Activated T-helper 1 cell treated with anti-CD3 and anti-CD28 coated beads, Interleukin-12 subunit alpha, Interleukin-12 subunit beta, Interleukin-2, Interleukin-4 antibody, amounts not matched to agents 30 ng/mL and 10 ng/mL and 1 ng/mL, durations not matched to agents 14 hours and 24 hours and 36 hours (primary cell): ENCODE results near the gene IL3. TPM values are rescaled to one million over a fixed set of nuclear protein-coding genes. Genes with fewer than 3 reads are reported as not detected.

Experiments
- DNase-seq: peaks from one replicate; pipeline ENCODE4 v3.0.0; 2021; ENCODE audit warnings: low spot score
- H3K27ac Mint-ChIP-seq: one replicate; pipeline ENCODE4 v1.8.0; 2021; ENCODE audit warnings: mild to moderate bottlenecking, mixed read lengths
- H3K27me3 Mint-ChIP-seq: one replicate; pipeline ENCODE4 v1.8.0; 2022; ENCODE audit warnings: mild to moderate bottlenecking, moderate library complexity, mixed read lengths; ENCODE audit not compliant: insufficient read depth
- H3K36me3 Mint-ChIP-seq: one replicate; pipeline ENCODE4 v1.8.0; 2021; ENCODE audit warnings: low read depth, mixed read lengths
- H3K4me1 Mint-ChIP-seq: one replicate; pipeline ENCODE4 v1.8.0; 2021; ENCODE audit warnings: low read depth, mixed read lengths
- H3K4me3 Mint-ChIP-seq: one replicate; pipeline ENCODE4 v1.8.0; 2021; ENCODE audit warnings: mild to moderate bottlenecking, moderate library complexity, mixed read lengths
- H3K9me3 Mint-ChIP-seq: one replicate; pipeline ENCODE4 v1.8.0; 2021; ENCODE audit warnings: mixed read lengths
- intact Hi-C: fragments of 100-400 bp; cut with micrococcal nuclease; formaldehyde crosslinking; loops from one replicate; pipeline ENCODE4 v1.15.1; 2024
- total RNA-seq: library from RNA; stranded (reverse); gene quantifications from 2 replicates; pipeline ENCODE4 v1.2.3, GENCODE V29; 2022

The IL3 gene
- total RNA-seq, 1 donor from 2014 or later, result 98.5 TPM

DNA sequence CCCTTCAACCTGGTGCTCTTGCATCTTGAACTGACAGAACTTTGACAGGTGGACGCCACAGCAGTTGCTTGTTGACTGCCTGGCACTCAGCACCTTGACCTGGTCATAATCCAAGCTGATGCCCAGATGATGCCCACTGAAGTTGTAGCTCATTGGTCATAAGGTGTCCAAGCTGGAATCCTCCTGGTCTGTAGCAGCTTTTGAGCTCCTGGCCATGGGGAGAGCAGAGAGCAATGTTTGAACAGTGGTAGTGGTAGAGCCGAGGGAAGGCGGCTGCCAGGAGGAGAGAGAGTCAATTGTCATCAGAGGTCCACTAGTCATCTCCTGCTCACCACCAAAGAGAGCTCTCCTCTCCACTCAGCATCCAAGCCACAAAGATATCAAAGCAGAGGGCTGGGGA is 36.4 kb downstream of the IL3 start:
- Mint-ChIP-seq H3K4me1 (peaks cover 78% of the 10 kb centered on the region), H3K4me3 (no peak overlapping the region), H3K27me3 (no peaks in the 10 kb centered on the region), H3K9me3 (no peaks in the 10 kb centered on the region), H3K27ac (peak overlapping the region; percentile 90), H3K36me3 (peaks cover 21% of the 10 kb centered on the region)
- DNase-seq, result no peak
- intact Hi-C loops, result loop anchor here (5.0 to 10.0 kb wide), 3 partner anchors 395 to 712 kb away; partner anchors contain the start of gene IRF1

DNA sequence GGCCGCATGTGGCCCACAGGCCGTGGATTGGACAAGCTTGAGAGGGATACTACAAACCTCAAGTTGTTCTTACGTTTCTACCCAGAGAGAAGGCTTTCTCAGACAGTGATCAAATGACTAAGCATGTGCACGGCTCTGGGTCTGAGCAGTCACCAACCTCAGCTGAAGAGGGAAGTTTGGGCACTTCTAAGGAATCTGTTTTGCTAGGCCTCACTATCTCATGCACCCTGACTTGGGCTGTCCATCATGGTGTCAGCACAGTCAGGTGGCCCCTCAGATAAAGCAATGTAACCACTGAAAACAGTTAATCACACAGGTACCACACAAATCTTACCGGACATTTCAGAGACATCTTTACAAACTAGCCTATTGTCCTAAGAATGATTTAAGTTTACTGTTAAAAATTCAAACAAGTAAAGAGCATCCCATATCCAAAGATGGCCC is 37.7 kb downstream of the IL3 start:
- H3K9me3 Mint-ChIP-seq, result no peaks in the 10 kb centered on the region
- no peaks in the 10 kb centered on the region for H3K27me3 Mint-ChIP-seq
- DNase-seq, result no peak
- intact Hi-C loops, result loop anchor here (2.0 to 10.0 kb wide), 4 partner anchors 301 to 713 kb away; partner anchors contain the start of genes FNIP1 and IRF1
- peak overlapping the region; percentile 13 for H3K4me3 Mint-ChIP-seq
- H3K27ac Mint-ChIP-seq, result peak overlapping the region; percentile 100
- H3K4me1 Mint-ChIP-seq, result peaks cover 88% of the 10 kb centered on the region
- peaks cover 24% of the 10 kb centered on the region for H3K36me3 Mint-ChIP-seq

DNA sequence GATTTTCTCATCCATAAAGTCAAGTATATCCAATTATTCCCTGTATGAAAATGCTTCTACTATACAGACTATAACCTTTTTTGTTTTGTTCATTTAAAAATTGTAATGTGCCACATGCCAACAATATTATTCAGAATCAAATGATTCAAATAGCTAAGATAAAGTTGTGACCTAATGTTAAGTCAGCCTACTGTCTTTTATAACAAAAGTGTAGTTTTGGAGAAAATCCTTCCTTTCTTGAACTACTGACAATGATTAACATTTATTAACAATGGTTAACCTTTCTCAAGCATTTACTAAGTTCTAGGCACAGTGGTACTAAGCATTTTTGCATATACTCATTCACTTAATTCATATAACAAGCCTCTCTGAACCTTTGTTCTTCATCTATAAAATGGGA is 38.2 kb downstream of the IL3 start:
- Mint-ChIP-seq H3K27ac (peak overlapping the region; percentile 100), H3K4me1 (peaks cover 91% of the 10 kb centered on the region), H3K9me3 (no peaks in the 10 kb centered on the region), H3K27me3 (no peaks in the 10 kb centered on the region), H3K4me3 (peak overlapping the region; percentile 76), H3K36me3 (peaks cover 24% of the 10 kb centered on the region)
- no peak for DNase-seq
- intact Hi-C loops, result loop anchor here (1.0 to 10.0 kb wide), 14 partner anchors 13 to 714 kb away; partner anchors contain the start of genes FNIP1, IRF1 and RAPGEF6

DNA sequence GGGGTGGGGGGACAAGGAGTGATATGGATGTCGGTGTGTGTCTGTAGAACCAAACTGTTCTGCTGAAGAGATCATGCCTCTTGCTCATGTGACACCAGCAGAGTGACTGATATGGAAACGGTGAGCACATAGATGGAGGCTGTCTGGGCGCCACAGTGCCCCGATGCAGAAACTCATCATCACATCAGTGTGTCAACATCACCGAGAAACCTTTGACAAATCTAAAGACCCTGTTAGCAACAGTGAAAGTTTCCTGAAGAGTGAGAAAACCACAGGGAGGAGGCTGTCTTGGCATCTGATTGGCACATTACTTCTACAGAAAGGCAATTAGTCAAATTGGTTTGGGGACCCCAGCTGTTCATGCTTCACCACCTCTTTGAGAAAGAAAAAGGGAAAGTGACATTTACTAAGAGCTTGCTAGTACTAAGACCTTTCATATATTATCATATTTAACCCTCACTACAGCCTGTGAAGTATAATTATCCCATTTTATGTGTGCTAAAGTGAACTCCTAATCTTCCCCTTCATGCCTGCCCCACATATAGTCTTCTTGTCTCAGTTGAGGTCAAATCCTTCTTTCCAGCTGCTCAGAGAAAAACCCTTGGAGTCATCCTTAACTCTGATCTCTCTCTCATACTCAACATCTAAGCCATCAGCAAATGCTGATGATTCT is 38.8 kb downstream of the IL3 start:
- Mint-ChIP-seq H3K4me3 (peak overlapping the region; percentile 76), H3K36me3 (peaks cover 24% of the 10 kb centered on the region), H3K27ac (peak overlapping the region; percentile 100), H3K4me1 (peaks cover 91% of the 10 kb centered on the region), H3K27me3 (no peaks in the 10 kb centered on the region), H3K9me3 (no peaks in the 10 kb centered on the region)
- intact Hi-C loops, result loop anchor here (1.0 to 10.0 kb wide), 14 partner anchors 12 to 714 kb away; partner anchors contain the start of genes FNIP1, IRF1 and RAPGEF6
- peak; percentile 57 for DNase-seq

DNA sequence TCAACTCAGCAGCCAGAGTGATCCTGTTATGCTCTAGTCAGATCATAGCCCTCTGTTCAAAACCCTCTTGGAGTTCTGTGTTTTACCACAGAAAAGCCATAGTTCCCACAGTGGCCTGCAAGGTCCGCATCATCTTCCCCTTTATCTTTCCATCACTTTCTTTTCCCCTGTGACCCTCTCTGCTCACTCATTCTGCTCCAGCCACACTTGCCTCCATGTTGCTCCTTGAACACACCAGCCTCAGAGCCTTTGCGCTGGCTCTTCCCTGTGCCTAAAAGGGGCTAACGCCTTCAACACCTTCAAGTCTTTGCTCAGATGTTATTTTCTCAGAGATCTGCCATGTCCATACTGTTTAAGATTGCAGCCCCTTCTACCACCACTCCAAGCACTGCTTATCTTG is 39.5 kb downstream of the IL3 start:
- peak overlapping the region; percentile 76 for H3K4me3 Mint-ChIP-seq
- no peak for DNase-seq
- H3K27me3 Mint-ChIP-seq, result no peaks in the 10 kb centered on the region
- H3K4me1 Mint-ChIP-seq, result peaks cover 94% of the 10 kb centered on the region
- intact Hi-C loops, result loop anchor here (1.0 to 10.0 kb wide), 18 partner anchors 11 to 813 kb away; partner anchors contain the start of genes FNIP1, IRF1, RAPGEF6 and SLC22A4
- peaks cover 29% of the 10 kb centered on the region for H3K36me3 Mint-ChIP-seq
- no peaks in the 10 kb centered on the region for H3K9me3 Mint-ChIP-seq
- H3K27ac Mint-ChIP-seq, result peak overlapping the region; percentile 100

DNA sequence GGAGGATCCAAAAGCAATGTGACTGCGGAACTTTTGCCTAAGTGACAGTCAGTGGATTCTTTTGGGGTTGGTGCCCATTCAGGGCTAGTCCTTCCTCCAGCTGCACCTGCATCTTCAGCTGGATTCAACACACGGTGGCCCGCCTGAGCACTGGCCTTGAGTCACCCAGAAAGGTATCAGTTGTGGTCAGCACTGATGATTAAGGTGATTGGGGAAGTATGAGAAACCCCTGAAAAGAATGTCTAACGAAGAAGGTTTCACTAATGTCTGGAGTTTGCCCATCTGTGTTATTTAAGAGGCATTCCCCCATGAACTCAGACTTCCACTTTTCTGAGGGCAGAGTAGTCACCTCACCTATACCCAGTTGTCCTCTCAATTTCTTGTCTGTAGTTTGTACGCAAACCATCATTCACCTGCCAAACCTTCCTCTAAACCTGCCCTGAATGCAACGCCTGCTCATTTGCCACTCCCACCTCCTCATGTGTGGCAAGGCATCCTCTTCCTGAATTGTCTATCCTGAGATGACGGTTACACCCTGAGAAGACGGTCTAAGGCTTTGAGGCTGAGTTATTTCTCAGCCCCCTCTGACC is 40.3 kb downstream of the IL3 start:
- intact Hi-C loops, result loop anchor here (5.0 to 10.0 kb wide), 4 partner anchors 194 to 813 kb away; partner anchors contain the start of gene SLC22A4

DNA sequence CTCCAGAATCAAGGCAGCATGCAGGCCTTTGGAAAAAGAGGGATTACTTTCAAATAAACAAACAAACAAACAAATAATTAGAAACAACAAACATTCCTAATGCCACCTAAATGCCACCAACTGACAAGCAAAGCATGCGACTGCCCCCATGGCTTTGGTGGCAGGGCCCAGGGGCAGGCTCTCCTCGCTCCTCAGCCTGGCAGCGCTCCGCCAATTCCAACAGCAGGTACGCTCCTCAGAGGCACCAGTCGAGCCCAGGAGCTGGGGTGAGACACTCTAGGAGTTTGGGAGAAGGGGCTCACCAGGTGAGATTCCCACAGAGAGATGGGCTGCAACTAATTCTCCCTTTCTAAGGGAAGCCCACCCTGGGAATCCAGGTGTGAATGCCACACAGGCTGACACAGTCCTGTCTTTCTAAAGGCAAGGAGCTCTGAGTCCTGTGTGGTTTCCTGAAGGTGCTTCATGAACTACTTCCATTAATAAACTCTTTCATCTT is 41.0 kb downstream of the IL3 start:
- Mint-ChIP-seq H3K36me3 (peaks cover 32% of the 10 kb centered on the region), H3K27me3 (no peaks in the 10 kb centered on the region), H3K4me1 (peaks cover 93% of the 10 kb centered on the region), H3K27ac (peak overlapping the region; percentile 100), H3K4me3 (peak overlapping the region; percentile 8), H3K9me3 (no peaks in the 10 kb centered on the region)
- DNase-seq, result no peak
- intact Hi-C loops, result loop anchor here (5.0 to 10.0 kb wide), 4 partner anchors 193 to 814 kb away; partner anchors contain the start of gene SLC22A4

More for the DNA sequence above, 40.3 kb downstream of the IL3 start:
- no peaks in the 10 kb centered on the region for H3K27me3 Mint-ChIP-seq
- H3K27ac Mint-ChIP-seq, result peak overlapping the region; percentile 100
- no peak for DNase-seq
- peaks cover 33% of the 10 kb centered on the region for H3K36me3 Mint-ChIP-seq
- H3K9me3 Mint-ChIP-seq, result no peaks in the 10 kb centered on the region
- H3K4me1 Mint-ChIP-seq, result peaks cover 94% of the 10 kb centered on the region
- peak overlapping the region; percentile 8 for H3K4me3 Mint-ChIP-seq

DNA sequence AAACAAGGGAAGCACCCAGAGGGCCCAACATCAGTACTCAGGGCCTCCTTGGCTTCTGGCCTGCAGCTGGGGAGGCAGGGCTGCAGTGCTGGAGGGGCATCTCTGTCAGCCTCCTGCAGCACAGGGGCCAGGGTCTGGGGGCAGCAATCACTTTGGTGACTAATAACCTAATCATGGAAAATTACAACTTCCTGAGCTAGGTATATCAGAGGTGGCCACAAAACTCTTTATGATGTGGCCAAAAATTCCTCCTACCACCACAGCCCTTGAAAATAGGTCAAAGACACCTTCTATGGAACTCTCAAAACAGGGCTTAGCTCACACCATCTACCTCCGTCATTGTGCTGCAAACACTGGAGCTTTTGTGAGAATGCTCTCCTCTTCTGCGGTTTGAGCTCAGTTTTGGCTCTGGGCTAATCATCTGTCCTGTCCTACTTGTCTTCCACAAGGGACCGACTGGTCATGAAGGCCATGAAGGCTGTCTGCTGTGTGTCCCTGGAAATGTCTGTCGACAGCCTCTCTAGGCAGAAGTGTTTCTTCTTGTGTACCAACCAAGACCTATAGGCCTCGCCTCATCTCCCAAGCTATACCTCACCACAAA is 41.7 kb downstream of the IL3 start:
- intact Hi-C loops, result loop anchor here (2.0 to 10.0 kb wide), 5 partner anchors 31 to 815 kb away; partner anchors contain the start of gene SLC22A4
- H3K4me1 Mint-ChIP-seq, result peaks cover 91% of the 10 kb centered on the region
- H3K4me3 Mint-ChIP-seq, result peak overlapping the region; percentile 78

DNA sequence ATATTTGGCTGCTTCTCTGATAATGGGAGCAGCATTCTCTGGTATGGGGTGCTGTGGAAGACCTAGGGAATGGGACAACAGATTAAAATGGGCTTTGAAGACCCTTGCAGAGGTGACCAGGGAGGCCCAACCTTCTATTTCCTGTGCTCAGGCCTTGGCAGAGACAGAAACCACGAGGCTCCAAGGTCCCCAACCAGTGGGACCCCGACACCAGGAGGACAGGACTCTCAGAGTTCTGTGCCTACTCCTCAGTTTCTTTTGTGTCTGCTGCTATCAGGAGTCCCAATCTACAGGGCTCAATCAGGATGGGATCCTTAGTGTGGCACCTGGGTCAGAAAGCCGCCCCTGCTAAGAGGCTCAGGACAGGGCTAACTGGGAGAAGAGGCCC is 42.5 kb downstream of the IL3 start:
- Mint-ChIP-seq H3K36me3 (peaks cover 33% of the 10 kb centered on the region), H3K9me3 (no peaks in the 10 kb centered on the region), H3K4me3 (peak overlapping the region; percentile 78), H3K27me3 (no peaks in the 10 kb centered on the region), H3K4me1 (peaks cover 93% of the 10 kb centered on the region), H3K27ac (peak overlapping the region; percentile 100)
- intact Hi-C loops, result loop anchor here (1.0 to 10.0 kb wide), 7 partner anchors 8 to 816 kb away; partner anchors contain the start of genes CSF2 and SLC22A4
- no peak for DNase-seq

More for the DNA sequence above, 41.7 kb downstream of the IL3 start:
- DNase-seq, result peak; percentile 37
- Mint-ChIP-seq H3K9me3 (no peaks in the 10 kb centered on the region), H3K27ac (peak overlapping the region; percentile 100), H3K36me3 (peaks cover 31% of the 10 kb centered on the region), H3K27me3 (no peaks in the 10 kb centered on the region)

DNA sequence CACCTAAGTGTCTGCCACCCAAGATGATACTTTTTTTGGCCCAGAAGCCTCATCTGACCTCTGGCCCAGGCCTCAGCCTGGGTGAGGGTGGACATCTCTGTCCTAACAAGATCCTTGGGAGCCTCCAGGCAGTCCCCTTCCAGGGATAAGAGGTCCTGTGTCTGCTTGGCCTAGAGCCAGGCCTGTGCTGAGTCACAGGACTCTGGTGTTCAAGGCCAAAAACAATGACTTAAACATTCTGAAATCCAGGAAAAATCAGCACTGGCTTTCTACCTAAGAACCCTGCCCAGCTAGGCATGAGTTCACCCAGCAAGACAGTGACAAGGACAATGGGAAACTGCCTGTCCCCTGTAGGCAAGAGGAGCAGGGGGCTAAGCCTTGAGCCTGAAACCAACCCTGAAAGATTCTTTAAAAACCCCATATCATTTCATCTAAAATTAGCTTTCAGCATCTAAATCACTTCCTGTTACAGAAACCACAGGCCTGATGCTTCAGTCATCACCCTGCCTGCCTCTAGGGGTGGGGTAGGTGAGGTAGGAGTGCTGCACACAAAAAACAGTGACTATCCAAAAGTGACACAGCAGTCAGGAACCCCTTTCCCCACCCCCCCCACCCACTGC is 43.0 kb downstream of the IL3 start:
- peaks cover 34% of the 10 kb centered on the region for H3K36me3 Mint-ChIP-seq
- peak overlapping the region; percentile 100 for H3K27ac Mint-ChIP-seq
- H3K9me3 Mint-ChIP-seq, result no peaks in the 10 kb centered on the region
- H3K4me3 Mint-ChIP-seq, result peak overlapping the region; percentile 70
- peak; percentile 78 for DNase-seq
- peaks cover 91% of the 10 kb centered on the region for H3K4me1 Mint-ChIP-seq
- H3K27me3 Mint-ChIP-seq, result no peaks in the 10 kb centered on the region
- intact Hi-C loops, result loop anchor here (1.0 to 10.0 kb wide), 7 partner anchors 8 to 816 kb away; partner anchors contain the start of genes CSF2 and SLC22A4

DNA sequence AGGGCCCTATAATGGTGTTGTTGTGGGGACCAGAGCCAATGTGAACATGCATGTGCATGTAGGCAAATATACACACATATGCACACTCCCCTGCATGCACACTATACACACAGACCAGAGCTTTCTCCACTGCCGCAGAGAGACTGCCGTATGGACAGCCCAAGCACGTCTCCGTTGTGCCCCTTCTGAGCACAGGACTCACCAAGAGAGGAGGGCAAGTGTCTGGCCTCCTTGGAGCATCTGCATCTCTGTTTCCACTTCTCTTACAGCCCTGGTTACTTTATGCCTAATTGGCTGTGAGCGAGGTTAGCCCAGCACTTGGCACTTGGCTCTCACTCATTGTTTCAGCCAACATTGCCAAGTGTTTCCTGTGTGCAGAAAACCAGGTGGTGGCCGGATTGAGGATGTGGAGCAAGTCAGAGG is 43.5 kb downstream of the IL3 start:
- Mint-ChIP-seq H3K36me3 (peaks cover 36% of the 10 kb centered on the region), H3K9me3 (no peaks in the 10 kb centered on the region), H3K27ac (peak overlapping the region; percentile 100), H3K27me3 (no peaks in the 10 kb centered on the region), H3K4me3 (peak overlapping the region; percentile 70), H3K4me1 (peaks cover 91% of the 10 kb centered on the region)
- intact Hi-C loops, result loop anchor here (1.0 to 10.0 kb wide), 7 partner anchors 7 to 817 kb away; partner anchors contain the start of genes CSF2 and SLC22A4
- no peak for DNase-seq

DNA sequence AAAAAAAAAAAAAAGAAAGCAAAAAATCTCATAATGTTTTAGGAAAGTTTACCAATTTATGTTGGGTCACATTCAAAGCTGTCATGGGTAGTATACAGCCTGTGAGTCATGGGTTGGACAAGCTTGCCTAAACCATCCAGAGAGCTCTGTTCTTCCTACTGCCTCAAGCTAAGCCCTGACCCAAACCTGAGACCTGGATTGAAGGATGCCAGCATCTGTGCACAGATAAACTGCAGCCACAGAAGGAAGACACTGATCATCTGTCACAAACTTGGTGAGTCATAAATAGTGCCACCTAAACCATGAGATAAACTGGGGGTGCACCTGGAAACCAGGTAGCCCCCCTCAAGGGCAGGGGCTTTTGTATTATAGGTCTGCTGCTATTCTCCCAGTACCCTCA is 44.1 kb downstream of the IL3 start:
- intact Hi-C loops, result loop anchor here (5.0 to 10.0 kb wide), 4 partner anchors 190 to 817 kb away; partner anchors contain the start of gene SLC22A4
- Mint-ChIP-seq H3K27me3 (no peaks in the 10 kb centered on the region), H3K36me3 (peaks cover 36% of the 10 kb centered on the region), H3K4me1 (peaks cover 88% of the 10 kb centered on the region), H3K4me3 (peak overlapping the region; percentile 71), H3K27ac (peak overlapping the region; percentile 100), H3K9me3 (no peaks in the 10 kb centered on the region)
- DNase-seq, result no peak
